Neural cell (in vitro differentiated cells): ENCODE data around the gene ANKS1B.

Source experiments
- EP300 ChIP-seq: fragments of 450-650 bp; conservative IDR thresholded peaks from 2 replicates; pipeline ENCODE4 v1.6.1; 2014; ENCODE audit warnings: antibody characterized with exemption, mild to moderate bottlenecking, moderate library complexity; ENCODE audit not compliant: poor library complexity, severe bottlenecking
- EZH2 ChIP-seq: fragments of 200-600, 300-800 bp; shearing (Covaris generic), sonication (generic); IDR thresholded peaks from 2 replicates; pipeline ENCODE4 v1.6.1; 2014; ENCODE audit warnings: antibody characterized with exemption, low read length, borderline replicate concordance, mild to moderate bottlenecking; ENCODE audit not compliant: insufficient read depth, poor library complexity, severe bottlenecking
- MXI1 ChIP-seq: fragments of 450-650 bp; conservative IDR thresholded peaks from 2 replicates; pipeline ENCODE4 v1.6.1; 2014; ENCODE audit warnings: antibody characterized with exemption, mild to moderate bottlenecking; ENCODE audit not compliant: poor library complexity, severe bottlenecking
- POLR2AphosphoS5 ChIP-seq: IDR thresholded peaks from 2 replicates; pipeline ENCODE4 v1.6.1; 2012
- TF ChIP-seq, protein P1 (sequence below): fragments of 450-650 bp; IDR thresholded peaks from 2 replicates; pipeline ENCODE4 v1.5.1; 2014; ENCODE audit warnings: antibody characterized with exemption, mild to moderate bottlenecking, moderate library complexity; ENCODE audit not compliant: poor library complexity, severe bottlenecking
- TF ChIP-seq, protein P2 (sequence below): IDR thresholded peaks from 2 replicates; pipeline ENCODE4 v1.6.1; 2012; ENCODE audit warnings: borderline replicate concordance

DNA sequence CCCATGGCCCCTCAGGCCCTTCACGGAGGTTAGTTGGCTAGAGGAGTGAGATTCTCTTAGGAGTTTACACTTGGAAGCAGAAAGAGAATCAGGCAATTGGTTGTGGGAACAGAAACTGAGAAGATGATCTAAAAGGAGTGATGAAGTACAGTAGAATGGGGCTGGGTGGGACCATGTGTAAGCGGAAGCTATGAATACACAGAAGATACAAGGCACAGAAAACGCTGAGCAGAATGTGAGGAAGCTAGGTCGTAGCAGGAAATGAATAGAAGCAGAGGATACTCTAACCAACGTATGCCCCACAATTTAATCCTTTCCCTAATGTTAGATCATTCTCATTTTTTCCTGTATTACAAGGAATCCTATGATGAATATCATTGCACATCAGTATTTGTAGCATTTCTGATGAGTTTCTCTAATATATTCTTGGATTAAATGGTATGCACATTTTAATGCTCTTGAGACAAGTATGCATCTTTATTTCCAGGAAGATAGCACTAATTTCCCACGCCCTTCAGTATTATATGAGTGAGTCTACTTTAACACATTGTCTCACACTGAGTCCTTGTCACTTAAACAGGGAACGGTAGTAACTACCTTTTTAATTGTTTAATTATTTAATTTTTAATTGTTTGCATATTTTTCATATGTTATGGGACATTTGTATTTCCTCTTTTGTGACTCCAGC, 1066.4 kb downstream of the ANKS1B start:
- TF ChIP-seq EP300 (no peak), POLR2AphosphoS5 (no peak), EZH2 (no peak), MXI1 (no peak)
- TF ChIP-seq, protein P1, sequence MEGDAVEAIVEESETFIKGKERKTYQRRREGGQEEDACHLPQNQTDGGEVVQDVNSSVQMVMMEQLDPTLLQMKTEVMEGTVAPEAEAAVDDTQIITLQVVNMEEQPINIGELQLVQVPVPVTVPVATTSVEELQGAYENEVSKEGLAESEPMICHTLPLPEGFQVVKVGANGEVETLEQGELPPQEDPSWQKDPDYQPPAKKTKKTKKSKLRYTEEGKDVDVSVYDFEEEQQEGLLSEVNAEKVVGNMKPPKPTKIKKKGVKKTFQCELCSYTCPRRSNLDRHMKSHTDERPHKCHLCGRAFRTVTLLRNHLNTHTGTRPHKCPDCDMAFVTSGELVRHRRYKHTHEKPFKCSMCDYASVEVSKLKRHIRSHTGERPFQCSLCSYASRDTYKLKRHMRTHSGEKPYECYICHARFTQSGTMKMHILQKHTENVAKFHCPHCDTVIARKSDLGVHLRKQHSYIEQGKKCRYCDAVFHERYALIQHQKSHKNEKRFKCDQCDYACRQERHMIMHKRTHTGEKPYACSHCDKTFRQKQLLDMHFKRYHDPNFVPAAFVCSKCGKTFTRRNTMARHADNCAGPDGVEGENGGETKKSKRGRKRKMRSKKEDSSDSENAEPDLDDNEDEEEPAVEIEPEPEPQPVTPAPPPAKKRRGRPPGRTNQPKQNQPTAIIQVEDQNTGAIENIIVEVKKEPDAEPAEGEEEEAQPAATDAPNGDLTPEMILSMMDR = no peak
- TF ChIP-seq, protein P2, sequence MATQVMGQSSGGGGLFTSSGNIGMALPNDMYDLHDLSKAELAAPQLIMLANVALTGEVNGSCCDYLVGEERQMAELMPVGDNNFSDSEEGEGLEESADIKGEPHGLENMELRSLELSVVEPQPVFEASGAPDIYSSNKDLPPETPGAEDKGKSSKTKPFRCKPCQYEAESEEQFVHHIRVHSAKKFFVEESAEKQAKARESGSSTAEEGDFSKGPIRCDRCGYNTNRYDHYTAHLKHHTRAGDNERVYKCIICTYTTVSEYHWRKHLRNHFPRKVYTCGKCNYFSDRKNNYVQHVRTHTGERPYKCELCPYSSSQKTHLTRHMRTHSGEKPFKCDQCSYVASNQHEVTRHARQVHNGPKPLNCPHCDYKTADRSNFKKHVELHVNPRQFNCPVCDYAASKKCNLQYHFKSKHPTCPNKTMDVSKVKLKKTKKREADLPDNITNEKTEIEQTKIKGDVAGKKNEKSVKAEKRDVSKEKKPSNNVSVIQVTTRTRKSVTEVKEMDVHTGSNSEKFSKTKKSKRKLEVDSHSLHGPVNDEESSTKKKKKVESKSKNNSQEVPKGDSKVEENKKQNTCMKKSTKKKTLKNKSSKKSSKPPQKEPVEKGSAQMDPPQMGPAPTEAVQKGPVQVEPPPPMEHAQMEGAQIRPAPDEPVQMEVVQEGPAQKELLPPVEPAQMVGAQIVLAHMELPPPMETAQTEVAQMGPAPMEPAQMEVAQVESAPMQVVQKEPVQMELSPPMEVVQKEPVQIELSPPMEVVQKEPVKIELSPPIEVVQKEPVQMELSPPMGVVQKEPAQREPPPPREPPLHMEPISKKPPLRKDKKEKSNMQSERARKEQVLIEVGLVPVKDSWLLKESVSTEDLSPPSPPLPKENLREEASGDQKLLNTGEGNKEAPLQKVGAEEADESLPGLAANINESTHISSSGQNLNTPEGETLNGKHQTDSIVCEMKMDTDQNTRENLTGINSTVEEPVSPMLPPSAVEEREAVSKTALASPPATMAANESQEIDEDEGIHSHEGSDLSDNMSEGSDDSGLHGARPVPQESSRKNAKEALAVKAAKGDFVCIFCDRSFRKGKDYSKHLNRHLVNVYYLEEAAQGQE = no peak
